ENCODE measurements around the gene FOXRED1.

DNA sequence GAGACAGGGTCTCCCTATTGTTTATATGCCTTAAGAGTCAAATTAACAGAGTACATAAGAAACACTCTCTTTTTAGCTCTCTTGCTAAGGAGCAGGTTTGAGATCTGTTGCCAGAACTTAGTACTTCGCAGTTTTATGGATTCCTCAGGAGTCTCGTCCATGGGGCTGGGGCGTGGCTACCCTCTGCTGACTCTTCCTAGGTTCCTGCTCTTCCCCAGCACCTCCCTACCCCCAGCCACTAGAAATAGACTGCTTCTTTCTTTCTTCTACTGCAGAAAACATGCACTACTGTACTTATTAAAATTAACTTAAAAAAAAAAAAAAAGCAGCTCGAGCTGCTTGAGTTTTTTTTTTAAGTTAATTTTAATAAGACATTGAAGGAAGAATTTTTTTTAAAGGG lies 49.4 kb upstream of the FOXRED1 start:
- no peak for TF ChIP-seq HDAC2 (IDR thresholded peaks at IDR 0.05)
- no peak for TF ChIP-seq ETV6 (conservative IDR thresholded peaks at IDR 0.05 in 1 of 2, IDR thresholded peaks at IDR 0.05 in 1 of 2; ENCODE audit: borderline replicate concordance in 1 of 2, low read depth in 1 of 2)
- TF ChIP-seq, protein P1, sequence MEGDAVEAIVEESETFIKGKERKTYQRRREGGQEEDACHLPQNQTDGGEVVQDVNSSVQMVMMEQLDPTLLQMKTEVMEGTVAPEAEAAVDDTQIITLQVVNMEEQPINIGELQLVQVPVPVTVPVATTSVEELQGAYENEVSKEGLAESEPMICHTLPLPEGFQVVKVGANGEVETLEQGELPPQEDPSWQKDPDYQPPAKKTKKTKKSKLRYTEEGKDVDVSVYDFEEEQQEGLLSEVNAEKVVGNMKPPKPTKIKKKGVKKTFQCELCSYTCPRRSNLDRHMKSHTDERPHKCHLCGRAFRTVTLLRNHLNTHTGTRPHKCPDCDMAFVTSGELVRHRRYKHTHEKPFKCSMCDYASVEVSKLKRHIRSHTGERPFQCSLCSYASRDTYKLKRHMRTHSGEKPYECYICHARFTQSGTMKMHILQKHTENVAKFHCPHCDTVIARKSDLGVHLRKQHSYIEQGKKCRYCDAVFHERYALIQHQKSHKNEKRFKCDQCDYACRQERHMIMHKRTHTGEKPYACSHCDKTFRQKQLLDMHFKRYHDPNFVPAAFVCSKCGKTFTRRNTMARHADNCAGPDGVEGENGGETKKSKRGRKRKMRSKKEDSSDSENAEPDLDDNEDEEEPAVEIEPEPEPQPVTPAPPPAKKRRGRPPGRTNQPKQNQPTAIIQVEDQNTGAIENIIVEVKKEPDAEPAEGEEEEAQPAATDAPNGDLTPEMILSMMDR (IDR thresholded peaks at IDR 0.05 in 2 of 3, conservative IDR thresholded peaks at IDR 0.05 in 1 of 3; ENCODE audit: control insufficient read depth in 2 of 3, extremely low read depth in 1 of 3, insufficient read depth in 1 of 3, low read depth in 3 of 3, low read length in 3 of 3) = no peak
- no peak for TF ChIP-seq MXI1 (IDR thresholded peaks at IDR 0.05; ENCODE audit: low read depth, low read length)
- TF ChIP-seq, protein P2, sequence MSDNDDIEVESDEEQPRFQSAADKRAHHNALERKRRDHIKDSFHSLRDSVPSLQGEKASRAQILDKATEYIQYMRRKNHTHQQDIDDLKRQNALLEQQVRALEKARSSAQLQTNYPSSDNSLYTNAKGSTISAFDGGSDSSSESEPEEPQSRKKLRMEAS (IDR thresholded peaks at IDR 0.05; ENCODE audit: low read depth, low read length) = no peak
- TF ChIP-seq KLF5 (IDR thresholded peaks at IDR 0.05; ENCODE audit: partially characterized antibody) = no peak
- no peak for TF ChIP-seq POLR2AphosphoS5 (IDR thresholded peaks at IDR 0.05; ENCODE audit: low read length)

Measured in GM12878 (cell line).